ENCODE data around the gene LSM14A. TPM values are rescaled to one million over a fixed set of nuclear protein-coding genes. Genes with fewer than 3 reads are reported as not detected.
"Not testable (repeated sequence)": the region's sequence is repeated elsewhere in the genome, so short reads cannot be mapped to it uniquely, and the experiment has no call there.

Gene LSM14A
- total RNA-seq, 1 donor from 2014 or later = 69.2 TPM

DNA sequence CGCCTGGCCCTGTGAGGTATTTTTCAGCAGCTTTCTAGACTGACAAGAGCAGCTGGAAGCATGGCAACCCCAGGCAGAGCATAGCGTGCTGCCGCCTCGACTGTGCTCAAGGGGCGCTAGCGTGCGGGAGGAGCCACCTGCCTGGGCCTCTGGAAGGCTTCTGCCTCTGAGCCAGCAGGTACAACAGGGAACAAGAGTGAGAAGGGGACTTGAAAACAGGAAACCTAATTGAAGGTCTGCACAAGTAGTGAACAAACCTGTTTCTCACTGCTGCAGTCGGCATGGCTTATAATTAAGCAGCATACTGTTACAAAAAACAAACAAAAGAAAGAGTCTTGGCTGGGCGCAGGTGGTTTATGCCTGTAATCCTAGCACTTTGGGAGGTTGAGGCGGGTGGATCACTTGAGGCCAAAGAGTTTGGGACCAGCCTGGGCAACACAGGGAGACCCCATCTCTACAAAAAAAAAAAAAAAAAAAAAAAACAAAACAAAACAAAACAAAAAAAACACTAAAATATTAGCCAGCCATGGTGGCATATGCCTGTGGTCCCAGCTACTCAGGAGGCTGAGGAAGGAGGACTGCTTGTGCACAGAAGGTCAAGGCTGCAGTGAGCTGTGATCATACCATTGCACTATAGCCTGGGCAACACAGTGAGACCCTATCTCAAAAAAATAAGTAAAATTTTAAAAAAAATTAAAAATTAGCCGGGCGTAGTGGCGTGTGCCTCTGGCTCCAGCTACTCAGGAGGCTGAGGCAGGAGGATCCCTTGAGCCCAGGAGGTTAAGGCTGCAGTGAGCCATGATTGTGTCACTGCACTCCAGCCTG lies 69.4 kb downstream of the LSM14A start:
- intact Hi-C loops (cut with DNase I) = no loop called here
- DNase-seq (no peak), ATAC-seq (ENCODE audit: poor library complexity) (no peak)

DNA sequence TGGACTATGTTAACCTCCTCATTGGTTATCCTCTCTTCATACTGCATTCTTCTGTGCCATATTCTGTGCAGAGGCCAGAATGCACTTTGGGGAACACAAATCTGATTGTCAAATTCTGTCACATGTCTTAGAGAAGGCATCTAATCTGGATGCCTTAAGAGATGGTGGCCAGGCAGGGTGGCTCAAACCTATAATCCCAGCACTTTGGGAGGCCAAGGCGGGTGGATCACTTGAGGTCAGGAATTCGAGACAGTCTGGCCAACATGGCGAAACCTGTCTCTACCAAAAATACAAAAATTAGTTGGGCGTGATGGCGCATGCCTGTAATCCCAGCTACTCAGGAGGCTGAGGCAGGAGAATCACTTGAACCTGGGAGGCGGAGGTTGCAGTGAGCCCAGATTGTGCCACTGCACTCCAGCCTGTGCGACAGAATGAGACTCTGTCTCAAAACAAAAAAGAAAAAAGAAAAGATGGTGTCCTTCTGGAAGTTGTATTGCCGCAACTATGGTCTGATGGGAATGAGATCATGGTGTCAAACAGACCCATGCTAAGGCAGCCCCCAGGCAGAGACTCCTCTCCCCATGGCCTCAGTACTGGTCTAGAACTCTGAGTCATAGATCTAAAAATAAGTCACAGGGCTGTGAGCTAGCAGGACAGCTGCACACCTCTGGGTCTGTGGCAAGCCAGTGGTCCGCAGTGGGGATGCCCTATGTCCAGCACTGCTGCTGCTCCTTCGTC lies 71.0 kb downstream of the LSM14A start:
- intact Hi-C loops (cut with DNase I); DNase-seq: not testable (repeated sequence)
- ATAC-seq (ENCODE audit: poor library complexity) = peak; percentile 86

DNA sequence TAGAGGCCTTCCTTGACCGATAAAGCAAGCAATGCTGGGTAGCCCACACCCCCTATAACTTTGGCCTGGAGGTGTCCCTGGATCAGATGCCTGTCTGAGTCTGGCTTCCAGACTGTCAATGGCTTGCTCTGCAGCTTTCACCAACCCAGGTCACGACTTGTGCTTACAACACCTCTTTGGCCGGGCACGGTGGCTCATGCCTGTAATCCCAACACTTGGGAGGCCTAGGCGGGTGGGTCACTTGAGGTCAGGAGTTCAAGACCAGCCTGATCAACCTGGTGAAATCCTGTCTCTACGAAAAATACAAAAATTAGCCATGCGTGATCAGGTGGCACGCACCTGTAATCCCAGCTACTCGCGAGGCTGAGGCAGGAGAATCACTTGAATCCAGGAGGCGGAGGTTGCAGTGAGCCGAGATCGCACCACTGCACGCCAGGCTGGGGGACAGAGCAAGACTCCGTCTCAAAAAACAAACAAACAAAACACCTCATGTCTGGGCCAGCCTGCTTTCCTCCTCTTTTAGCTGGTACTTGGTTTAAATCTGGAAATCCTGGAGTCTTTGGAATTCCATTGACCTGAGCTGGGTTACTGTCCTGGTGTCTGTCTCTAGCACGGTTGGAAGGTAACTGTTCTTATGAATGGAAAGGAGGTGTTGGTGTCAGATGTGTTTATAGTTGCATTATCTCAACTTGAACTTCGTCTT lies 71.7 kb downstream of the LSM14A start:
- ATAC-seq (ENCODE audit: poor library complexity) = peak; percentile 51
- DNase-seq = no peak
- intact Hi-C loops (cut with DNase I) = no loop called here

DNA sequence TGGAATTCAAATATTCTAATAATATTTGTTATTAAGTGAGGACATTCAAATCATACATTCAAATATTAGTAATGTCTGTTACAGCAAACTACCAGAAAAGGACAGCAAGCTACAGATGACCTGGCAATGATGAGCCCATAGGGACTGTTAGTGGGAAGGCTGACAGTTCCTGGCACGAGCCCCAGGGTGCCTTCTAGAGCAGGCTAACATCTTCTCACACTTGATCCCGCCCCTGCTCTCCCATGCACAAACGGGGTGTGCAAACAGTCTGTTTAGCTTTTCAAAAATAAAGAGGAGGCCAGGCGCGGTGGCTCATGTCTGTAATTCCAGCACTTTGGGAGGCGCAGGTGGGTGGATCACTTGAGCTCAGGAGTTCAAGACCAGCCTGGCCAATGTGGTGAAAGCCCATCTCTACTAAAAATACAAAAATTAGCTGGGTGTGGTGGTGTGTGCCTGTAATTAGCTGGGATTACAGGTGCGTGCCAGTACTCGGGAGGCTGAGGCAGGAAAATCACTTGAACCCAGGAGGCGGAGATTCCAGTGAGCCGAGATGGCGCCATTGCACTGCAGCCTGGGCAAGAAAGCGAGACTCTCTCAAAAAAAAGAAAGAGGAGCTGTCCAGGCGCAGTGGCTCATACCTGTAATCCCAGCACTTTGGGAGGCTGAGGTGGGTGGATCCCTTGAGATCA lies 72.5 kb downstream of the LSM14A start:
- DNase-seq (peak; percentile 53), ATAC-seq (ENCODE audit: poor library complexity) (no peak)
- intact Hi-C loops (cut with DNase I) = no loop called here

DNA sequence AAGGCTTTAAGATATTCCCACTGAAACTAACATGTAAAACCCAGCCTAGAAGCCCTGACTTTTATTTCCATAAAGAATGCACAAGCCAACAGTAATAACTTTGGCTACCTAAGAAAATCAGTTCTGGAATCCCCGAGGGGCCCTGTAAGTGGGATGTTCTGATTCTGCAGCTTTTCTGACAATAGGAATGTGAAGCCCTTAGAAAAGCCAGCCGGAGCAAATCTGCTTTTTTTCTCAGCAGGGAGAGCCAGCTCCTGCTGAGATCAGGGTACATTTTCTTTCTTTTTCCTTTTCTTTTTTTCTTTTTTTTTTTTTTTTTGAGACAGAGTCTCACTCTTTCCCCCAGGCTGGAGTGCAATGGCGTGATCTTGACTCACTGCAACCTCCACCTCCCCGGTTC lies 74.0 kb downstream of the LSM14A start:
- no peak for DNase-seq
- ATAC-seq (ENCODE audit: poor library complexity) = no peak
- intact Hi-C loops (cut with DNase I) = no loop called here

DNA sequence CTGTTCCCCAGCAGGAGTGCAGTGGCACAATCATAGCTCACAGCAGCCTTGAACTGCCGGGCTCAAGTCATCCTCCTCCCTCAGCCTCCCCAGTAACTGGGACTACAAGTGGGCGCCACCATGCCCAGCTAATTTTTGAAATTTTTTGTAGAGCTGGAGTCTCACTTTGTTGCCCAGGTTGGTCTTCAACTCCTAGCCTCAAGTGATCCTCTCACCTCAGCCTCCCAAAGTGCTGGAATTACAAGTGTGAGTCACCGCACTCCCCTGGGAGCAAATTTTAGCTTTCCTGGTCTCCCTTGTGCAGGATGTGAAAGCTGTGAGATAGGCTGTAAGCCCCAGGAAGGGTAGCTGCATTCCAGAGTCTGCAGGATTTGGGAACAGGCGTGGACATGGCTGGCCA lies 76.6 kb downstream of the LSM14A start:
- intact Hi-C loops (cut with DNase I) = no loop called here
- ATAC-seq (ENCODE audit: poor library complexity) = no peak
- DNase-seq = no peak

DNA sequence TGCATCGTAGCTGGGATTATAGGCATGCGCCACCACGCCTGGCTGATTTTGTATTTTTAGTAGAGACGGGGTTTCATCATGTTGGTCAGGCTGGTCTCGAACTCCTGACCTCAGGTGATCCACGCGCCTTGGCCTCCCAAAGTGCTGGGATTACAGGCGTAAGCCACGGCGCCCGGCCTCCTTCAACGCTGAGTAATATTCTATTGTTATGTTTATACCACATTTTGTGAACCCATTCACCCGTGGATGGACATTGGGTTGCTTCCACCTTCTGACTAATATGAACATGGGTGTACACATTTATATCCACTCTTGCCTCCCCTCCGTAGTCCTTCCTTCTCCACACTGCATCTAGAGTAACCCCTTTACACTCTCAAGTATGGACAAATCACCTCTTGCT lies 80.9 kb downstream of the LSM14A start:
- ATAC-seq (ENCODE audit: poor library complexity); intact Hi-C loops (cut with DNase I); DNase-seq: not testable (repeated sequence)

DNA sequence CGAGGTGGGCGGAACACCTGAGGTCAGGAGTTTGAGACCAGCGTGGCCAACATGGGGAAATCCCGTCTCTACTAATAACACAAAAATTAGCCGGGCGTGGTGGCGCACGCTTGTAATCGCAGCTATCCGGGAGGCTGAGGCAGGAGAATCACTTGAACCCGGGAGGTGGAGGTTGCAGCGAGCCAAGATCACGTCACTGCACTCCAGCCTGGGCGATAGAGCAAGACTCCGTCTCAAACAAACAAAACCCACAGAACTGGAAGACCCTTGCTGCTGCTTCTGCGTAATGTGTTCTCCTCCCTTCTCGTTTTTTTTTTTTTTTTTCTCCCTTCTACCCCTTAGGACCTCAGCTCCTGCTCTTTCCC lies 81.4 kb downstream of the LSM14A start:
- intact Hi-C loops (cut with DNase I); DNase-seq; ATAC-seq (ENCODE audit: poor library complexity): not testable (repeated sequence)

DNA sequence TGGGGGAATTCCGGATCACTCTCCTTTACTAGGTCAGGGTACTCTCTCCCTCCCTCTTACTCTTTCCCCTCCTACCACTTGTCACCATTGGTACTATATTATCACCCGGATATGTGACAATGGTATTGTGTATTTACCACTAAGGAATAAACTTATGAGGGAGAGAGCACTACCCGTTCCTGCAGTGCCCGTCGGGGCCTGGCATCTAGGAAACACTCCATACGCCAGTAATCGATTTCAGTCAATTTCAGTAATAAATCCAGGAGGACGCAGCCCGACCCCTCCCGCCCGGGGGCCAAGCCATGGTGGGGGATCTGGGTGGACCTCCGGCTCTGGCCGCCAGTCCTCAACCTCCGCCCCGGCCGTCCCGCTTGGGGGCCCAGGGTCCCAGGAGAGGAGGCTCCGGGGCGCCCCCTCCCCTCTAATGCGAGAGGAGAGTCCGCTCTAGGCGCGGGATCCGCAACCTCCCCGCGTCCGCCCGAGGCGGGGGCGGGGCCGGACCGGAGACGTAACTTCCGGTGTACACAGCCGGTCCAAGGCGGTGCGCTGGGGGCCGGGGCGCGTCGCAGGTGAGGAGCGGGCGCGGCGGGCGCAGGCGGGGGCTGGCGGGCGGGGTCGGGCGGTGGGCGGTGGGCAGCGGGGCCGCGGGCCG lies 81.9 kb downstream of the LSM14A start, which contains the start of gene GARRE1:
Gene GARRE1, plus strand, starts transcription at position 509 of the 652 bp plus-strand sequence. CDS start 45,920 bp downstream, outside the sequence.
- intact Hi-C loops (cut with DNase I) = no loop called here

DNA sequence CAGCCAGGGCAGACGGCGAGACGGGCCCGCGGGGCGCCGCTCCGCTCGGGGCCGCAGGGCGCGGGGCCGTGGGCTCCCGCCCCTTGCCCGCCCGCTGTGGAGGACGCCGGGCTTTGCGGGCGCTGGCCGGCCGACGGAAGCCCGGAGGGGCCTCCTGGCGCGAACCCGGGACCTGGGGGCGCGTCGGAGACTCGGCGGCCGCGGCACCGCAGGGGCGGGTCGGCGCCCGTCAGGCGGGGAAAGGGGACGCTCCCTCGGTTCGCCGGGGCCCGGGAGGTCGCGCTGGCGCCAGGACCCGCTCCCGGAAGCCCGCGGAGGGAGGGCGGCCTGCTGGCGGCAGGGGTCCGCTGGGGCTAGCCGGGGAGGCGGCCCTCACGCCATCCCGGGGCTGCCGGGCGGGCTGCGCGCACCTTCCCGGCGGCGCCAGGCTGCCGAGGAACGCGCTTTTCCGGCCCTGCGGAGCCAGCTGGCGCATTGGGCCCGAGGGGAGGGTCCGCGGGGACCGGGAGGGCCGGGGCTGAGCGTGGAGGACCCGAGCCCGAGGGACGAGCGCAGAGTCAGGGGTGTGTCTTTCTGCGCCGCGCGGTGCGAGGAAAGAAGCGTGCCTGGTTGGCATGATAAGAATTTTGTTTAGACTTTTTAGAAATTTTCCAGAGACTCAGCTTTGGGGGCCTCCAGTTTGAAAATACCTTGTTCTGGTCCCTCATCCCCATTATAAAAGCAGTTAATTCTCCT lies 82.6 kb downstream of the LSM14A start:
- DNase-seq (peak; percentile 61), ATAC-seq (ENCODE audit: poor library complexity) (peak; percentile 61)
- intact Hi-C loops (cut with DNase I) = no loop called here

More for the DNA sequence above, 81.9 kb downstream of the LSM14A start, which contains the start of gene GARRE1:
- peak; percentile 91 for DNase-seq
- ATAC-seq (ENCODE audit: poor library complexity) = peak; percentile 94

DNA sequence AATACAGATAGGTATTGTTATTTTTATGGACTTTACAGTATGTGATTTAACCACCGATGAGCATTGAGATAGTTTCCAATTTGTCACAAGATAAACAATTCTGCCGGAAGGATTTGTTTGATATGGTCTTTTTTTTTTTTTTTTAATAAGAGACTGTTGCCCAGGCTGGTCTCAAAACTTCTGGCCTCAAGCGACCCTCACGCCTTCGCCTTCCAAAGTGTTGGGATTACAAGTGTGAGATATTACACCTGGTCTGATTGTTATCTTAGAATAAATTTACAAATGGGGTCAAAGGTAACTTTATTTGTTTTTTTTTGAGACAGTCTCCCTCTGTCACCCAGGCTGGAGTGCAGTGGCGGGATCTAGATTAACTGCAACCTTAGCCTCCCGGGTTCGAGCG lies 83.2 kb downstream of the LSM14A start:
- ATAC-seq (ENCODE audit: poor library complexity) = no peak
- intact Hi-C loops (cut with DNase I) = no loop called here

DNA sequence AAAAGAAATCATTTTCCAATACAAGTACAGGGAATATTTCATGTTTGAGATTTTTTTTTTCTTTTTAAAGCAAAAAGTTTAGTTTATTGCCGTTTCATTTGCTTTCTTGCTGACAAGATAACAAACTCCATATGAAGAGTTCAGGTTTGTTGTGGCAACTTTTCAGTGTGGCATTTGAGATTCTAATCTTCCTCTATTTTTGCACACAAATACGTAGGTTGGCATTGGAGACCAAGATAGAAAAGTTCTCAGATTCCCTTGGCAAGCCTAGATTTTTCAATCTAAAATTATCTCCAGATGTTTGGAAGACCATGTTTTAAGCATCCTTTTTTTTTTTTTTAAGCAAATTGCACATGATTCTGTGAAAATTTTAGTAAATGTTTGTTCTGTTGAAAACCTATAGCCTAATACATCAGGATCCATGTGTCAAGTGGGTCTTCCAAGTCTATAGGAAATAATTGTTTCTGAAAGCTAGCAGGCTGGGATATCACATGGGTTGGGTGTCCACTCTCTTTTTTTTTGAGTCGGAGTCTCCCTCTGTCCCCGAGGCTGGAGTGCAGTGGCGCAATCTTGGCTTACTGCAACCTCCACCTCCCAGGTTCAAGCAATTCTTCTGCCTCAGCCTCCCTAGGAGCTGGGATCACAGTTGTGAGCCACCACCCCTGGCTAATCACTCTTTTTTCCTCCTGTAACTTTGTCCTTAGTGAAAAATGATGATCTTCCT lies 84.7 kb downstream of the LSM14A start:
- DNase-seq = no peak
- intact Hi-C loops (cut with DNase I) = no loop called here
- ATAC-seq (ENCODE audit: poor library complexity) = no peak

More for the DNA sequence above, 83.2 kb downstream of the LSM14A start:
- DNase-seq = no peak

DNA sequence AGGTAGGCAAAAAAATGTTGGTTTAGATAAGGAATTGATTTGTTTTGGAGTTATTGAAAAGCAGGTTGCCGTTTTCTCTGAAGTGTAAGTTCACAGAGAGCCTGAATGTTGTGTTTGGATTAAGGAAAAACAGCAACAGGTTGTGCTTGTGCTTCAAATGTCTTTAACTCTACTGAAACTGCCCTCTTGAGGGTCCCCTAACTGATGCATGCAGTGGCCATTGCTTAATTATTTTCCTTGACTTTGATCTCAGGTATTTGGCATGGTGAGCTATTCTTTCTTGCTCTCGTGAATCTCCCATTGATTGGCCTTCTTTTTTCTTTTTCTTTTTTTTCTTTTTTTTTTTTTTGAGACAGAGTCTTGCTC lies 85.2 kb downstream of the LSM14A start:
- ATAC-seq (ENCODE audit: poor library complexity) (no peak), DNase-seq (no peak)
- intact Hi-C loops (cut with DNase I) = no loop called here

DNA sequence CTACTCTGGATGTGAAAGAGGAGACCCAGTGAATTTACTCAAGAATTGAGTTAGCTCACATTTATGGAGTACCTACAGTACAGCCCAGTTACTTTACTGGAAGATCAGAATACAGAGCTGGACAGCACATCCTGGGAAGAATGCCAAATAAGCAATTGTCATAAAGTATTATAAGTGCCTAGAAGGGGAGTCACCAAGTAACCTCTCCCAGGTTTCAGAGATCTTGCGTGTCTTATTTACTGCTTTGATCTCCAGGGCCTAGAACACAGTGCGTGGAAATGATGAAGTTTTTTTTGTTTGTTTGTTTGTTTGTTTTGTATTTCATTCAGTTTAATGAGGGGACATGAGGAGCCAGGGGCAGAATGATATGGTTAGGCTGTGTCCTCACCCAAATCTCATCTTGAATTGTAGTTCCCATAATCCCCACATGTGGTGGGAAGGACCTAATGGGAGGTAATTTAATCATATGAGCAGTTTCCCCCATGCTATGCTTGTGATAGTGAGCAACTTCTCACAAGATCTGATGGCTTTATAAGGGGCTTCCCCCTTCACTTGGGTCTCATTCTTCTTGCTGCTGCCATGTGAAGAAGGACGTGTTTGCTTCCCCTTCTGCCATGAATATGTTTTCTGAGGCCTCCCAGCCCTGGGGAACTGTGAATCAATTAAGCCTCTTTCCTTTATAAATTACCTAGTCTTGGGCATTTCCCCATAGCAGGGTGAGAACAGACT lies 87.2 kb downstream of the LSM14A start:
- no peak for ATAC-seq (ENCODE audit: poor library complexity)
- intact Hi-C loops (cut with DNase I) = no loop called here

DNA sequence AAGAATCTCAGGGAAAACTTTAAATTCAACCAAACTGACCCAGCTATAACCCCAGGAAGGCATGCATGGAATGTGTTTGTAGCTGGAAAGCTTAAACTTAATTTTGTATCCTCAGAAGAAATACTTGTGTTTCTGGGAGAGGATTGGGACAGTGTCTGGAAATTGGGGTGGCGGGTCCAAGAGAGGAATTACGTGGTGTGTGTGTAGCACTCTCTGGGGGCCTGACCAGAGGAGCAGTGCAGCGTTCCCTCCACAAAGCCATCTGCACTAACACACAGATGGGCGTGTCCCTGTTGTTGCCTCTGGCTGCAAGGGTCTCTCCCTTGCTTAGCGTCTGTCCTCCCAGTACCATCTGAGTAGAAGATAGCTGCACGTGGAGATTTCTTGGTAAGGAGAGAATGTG lies 88.5 kb downstream of the LSM14A start:
- intact Hi-C loops (cut with DNase I) = no loop called here
- ATAC-seq (ENCODE audit: poor library complexity) (peak; percentile 29), DNase-seq (no peak)

More for the DNA sequence above, 87.2 kb downstream of the LSM14A start:
- no peak for DNase-seq

DNA sequence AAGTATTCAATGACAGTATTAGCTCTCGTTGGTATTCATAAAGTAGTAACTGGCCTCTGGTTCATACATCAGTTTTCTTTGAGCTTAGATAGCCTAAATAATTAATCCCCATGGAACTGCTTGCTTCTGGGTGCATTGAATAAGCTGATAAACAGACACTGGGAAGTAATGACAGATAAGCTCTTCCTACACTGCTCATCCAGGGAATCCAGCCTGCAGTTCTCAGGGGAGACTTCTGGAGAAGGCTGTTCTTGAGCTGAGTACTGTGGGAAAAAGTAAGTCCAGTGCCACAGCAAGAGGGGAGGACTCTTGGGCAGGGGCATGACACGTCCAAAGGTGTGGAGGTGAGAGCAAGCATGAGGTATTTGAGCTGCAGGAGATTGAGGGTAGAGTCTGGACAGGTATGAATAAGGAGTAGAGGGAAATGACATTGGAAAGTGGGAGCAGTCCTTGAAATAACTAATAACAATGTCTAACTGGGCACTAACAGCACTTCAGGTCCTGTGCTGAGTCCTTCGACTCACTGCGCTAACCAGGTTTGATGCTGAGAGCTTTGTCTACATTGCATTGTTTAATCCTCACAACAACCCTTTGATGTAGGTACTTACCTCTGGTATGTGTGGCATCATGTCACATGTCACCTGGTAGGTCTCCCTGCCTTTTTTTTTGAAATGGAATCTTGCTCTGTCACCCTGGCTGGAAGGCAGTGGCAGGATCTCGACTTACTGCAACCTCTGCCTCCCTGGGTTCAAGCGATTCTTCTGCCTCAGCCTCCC lies 89.2 kb downstream of the LSM14A start:
- intact Hi-C loops (cut with DNase I) = no loop called here
- DNase-seq (no peak), ATAC-seq (ENCODE audit: poor library complexity) (no peak)

All from Right ventricle myocardium superior (tissue), 1 donor.